OCI-LY1 (cell line): ENCODE data around the gene FLT3LG.

Experiments
- CTCF ChIP-seq: fragments of 200-600 bp; sonication (generic), shearing (Covaris generic); IDR thresholded peaks from 2 replicates; pipeline ENCODE4 v1.5.1; 2017; ENCODE audit warnings: mild to moderate bottlenecking, antibody characterized with exemption, low read length, moderate library complexity, mixed read lengths
- EZH2 ChIP-seq: fragments of 200-600 bp; sonication (generic), shearing (Covaris generic); IDR thresholded peaks from 2 replicates; pipeline ENCODE4 v1.8.0; 2017; ENCODE audit warnings: borderline replicate concordance, mixed run types, mild to moderate bottlenecking, antibody characterized with exemption, low read length, moderate library complexity, mixed read lengths

GRCh38 chr19:49534632-49535385 is 60.8 kb downstream of the FLT3LG start:
- TF ChIP-seq CTCF: no peak
- TF ChIP-seq EZH2: no peak
